ENCODE results near the gene CA10.

Gene CA10

DNA sequence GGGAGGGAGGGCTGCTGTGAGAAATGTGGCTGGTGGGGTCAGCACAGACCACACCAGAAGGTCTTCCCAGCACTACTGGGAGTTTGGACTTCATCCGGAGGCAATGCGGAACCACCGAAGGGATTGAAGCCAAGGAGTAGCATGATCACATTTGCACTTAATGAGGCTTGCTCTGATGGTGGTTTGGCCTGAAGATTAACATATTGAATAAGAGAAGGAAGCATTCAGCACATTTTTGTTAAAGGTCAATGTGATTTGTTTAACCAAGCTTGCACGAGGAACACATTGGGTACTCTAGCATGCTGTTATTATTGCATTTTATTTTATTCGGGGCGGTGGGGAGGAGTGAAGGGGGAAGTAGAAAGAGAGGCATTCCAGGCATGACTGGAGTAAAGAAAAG, 519.5 kb downstream of the CA10 start:
- no peaks in the 10 kb centered on the region for H3K9me2 ChIP-seq (replicated peaks; ENCODE audit: insufficient read depth, low read length)
- H3K4me2 ChIP-seq (ENCODE audit: low read depth, low read length, poor library complexity, severe bottlenecking) = no peak overlapping the region
- no peaks in the 10 kb centered on the region for H3K36me3 ChIP-seq (ENCODE audit: low read length)
- H3K79me2 ChIP-seq (ENCODE audit: insufficient read depth, low read length) = no peaks in the 10 kb centered on the region
- no peak overlapping the region for H3K9ac ChIP-seq (ENCODE audit: low read length)
- TF ChIP-seq CTCF (IDR thresholded peaks at IDR 0.05; ENCODE audit: insufficient read depth, low read length, poor library complexity, severe bottlenecking) (no peak), EZH2phosphoT487 (conservative IDR thresholded peaks at IDR 0.05; ENCODE audit: low read length) (no peak)
- no peaks in the 10 kb centered on the region for H3F3A ChIP-seq (ENCODE audit: insufficient read depth)
- H3K9me3 ChIP-seq (ENCODE audit: insufficient read depth, low read length) = no peaks in the 10 kb centered on the region
- no peak overlapping the region for H3K27ac ChIP-seq (ENCODE audit: low read depth, low read length)
- H3K27me3 ChIP-seq (ENCODE audit: low read length) = no peaks in the 10 kb centered on the region
- no peak overlapping the region for H3K4me3 ChIP-seq (ENCODE audit: insufficient read depth, low read length, poor library complexity, severe bottlenecking)
- no peak overlapping the region for H2AFZ ChIP-seq (ENCODE audit: low read depth, low read length, severe bottlenecking)
- no peaks in the 10 kb centered on the region for H4K20me1 ChIP-seq (ENCODE audit: low read depth, low read length)

GRCh38 chr17:51636291-51636690, 522.2 kb downstream of the CA10 start:
- Histone ChIP-seq H3K4me2 (ENCODE audit: low read depth, low read length, poor library complexity, severe bottlenecking) (no peak overlapping the region), H3K36me3 (ENCODE audit: low read length) (no peaks in the 10 kb centered on the region), H3K27me3 (ENCODE audit: low read length) (no peaks in the 10 kb centered on the region), H3K9ac (ENCODE audit: low read length) (no peak overlapping the region), H3K79me2 (ENCODE audit: insufficient read depth, low read length) (no peaks in the 10 kb centered on the region), H3K9me3 (ENCODE audit: insufficient read depth, low read length) (no peaks in the 10 kb centered on the region), H2AFZ (ENCODE audit: low read depth, low read length, severe bottlenecking) (no peak overlapping the region), H3K4me3 (ENCODE audit: insufficient read depth, low read length, poor library complexity, severe bottlenecking) (no peak overlapping the region), H3K27ac (ENCODE audit: low read depth, low read length) (no peak overlapping the region), H3F3A (ENCODE audit: insufficient read depth) (no peaks in the 10 kb centered on the region), H3K9me2 (replicated peaks; ENCODE audit: insufficient read depth, low read length) (no peaks in the 10 kb centered on the region), H4K20me1 (ENCODE audit: low read depth, low read length) (no peaks in the 10 kb centered on the region)
- TF ChIP-seq EZH2phosphoT487 (conservative IDR thresholded peaks at IDR 0.05; ENCODE audit: low read length) (no peak), CTCF (IDR thresholded peaks at IDR 0.05; ENCODE audit: insufficient read depth, low read length, poor library complexity, severe bottlenecking) (no peak)

DNA sequence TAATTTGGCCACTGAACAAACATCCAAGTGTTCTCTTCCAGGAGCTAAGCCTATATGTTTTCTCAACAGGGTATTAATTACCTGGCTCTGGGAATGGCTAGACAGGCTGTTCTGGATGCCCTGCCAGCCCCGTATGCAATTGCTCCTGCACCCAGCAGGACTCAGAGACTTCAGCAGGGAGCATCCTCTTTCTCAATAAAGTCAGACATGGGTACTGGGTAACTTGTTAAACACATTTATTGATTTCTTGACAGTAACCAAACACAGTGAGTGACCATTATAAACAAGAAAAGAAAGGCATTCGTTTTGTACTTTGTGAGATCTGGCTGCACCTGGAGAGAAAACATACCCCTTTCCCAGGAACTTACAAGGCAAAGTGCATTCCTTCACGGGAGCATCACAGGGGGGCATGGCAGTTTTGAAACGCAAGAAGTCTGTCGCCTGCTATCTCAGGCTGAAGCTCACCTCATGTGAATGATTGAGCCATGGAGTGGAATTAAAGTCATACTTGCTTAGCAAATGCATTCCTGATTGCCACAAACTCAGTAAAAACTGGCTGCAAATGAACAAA, 528.3 kb downstream of the CA10 start:
- no peak overlapping the region for H3K9ac ChIP-seq (ENCODE audit: low read length)
- no peaks in the 10 kb centered on the region for H3K9me3 ChIP-seq (ENCODE audit: insufficient read depth, low read length)
- H2AFZ ChIP-seq (ENCODE audit: low read depth, low read length, severe bottlenecking) = no peak overlapping the region
- TF ChIP-seq CTCF (IDR thresholded peaks at IDR 0.05; ENCODE audit: insufficient read depth, low read length, poor library complexity, severe bottlenecking) = no peak
- TF ChIP-seq EZH2phosphoT487 (conservative IDR thresholded peaks at IDR 0.05; ENCODE audit: low read length) = no peak
- H3K79me2 ChIP-seq (ENCODE audit: insufficient read depth, low read length) = no peaks in the 10 kb centered on the region
- no peaks in the 10 kb centered on the region for H4K20me1 ChIP-seq (ENCODE audit: low read depth, low read length)
- H3K27ac ChIP-seq (ENCODE audit: low read depth, low read length) = no peak overlapping the region
- no peak overlapping the region for H3K4me2 ChIP-seq (ENCODE audit: low read depth, low read length, poor library complexity, severe bottlenecking)
- no peaks in the 10 kb centered on the region for H3K9me2 ChIP-seq (replicated peaks; ENCODE audit: insufficient read depth, low read length)
- H3F3A ChIP-seq (ENCODE audit: insufficient read depth) = no peaks in the 10 kb centered on the region
- no peaks in the 10 kb centered on the region for H3K27me3 ChIP-seq (ENCODE audit: low read length)
- H3K36me3 ChIP-seq (ENCODE audit: low read length) = no peaks in the 10 kb centered on the region
- no peak overlapping the region for H3K4me3 ChIP-seq (ENCODE audit: insufficient read depth, low read length, poor library complexity, severe bottlenecking)

Data from SU-DHL-6 (cell line).